ENCODE results near the gene SEMA3E. TPM values are rescaled to one million over a fixed set of nuclear protein-coding genes. Genes with fewer than 3 reads are reported as not detected.

Gene SEMA3E
- total and polyA plus RNA-seq, 2 experiments from 2014 or later = 0.32 to 0.35 TPM

DNA sequence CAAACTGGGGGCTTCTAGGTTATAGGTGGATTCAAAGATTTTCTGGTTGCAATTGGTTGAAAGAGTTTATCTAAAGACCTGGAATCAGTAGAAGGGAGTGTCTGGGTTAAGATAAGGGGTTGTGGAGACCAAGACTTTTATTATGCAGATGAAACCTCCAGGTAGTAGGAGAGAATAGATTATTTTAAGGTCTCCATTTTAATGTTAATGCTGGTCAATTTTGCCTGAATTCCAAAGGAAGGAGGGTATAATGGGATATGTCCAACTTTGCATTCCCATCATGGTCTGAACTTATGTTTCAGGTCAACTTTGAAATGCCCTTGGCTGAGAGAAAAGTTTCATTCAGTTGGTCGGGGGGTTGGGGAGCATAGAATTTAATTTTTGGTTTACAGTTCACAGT is 44.3 kb upstream of the SEMA3E start:
- no peaks in the 10 kb centered on the region for H3K79me2 ChIP-seq (ENCODE audit: insufficient read depth)
- H3K9me3 ChIP-seq (ENCODE audit: low read depth) = no peaks in the 10 kb centered on the region
- H3F3A ChIP-seq (ENCODE audit: insufficient read depth) = no peaks in the 10 kb centered on the region
- H3K4me2 ChIP-seq (ENCODE audit: unreplicated experiment) = no peak overlapping the region
- H3K27ac ChIP-seq = no peak overlapping the region
- H3K36me3 ChIP-seq (ENCODE audit: low read depth) = no peaks in the 10 kb centered on the region
- in situ Hi-C loops (cut with MboI) = no loop called here
- 0 out of 2 replicates have a peak, but pooled peaks cover 8% of the 10 kb centered on the region for H3K27me3 ChIP-seq (replicated peaks; ENCODE audit: insufficient read depth)
- WGBS, 2 experiments (ENCODE audit: low coverage in 1 of 2, low lambda C conversion rate in 2 of 2, missing lambda C conversion rate in 2 of 2) = 16 to 20% methylated on average over 1 of the region's 1 CpG
- H3K9ac ChIP-seq = no peak overlapping the region
- TF ChIP-seq EZH2phosphoT487 (IDR thresholded peaks at IDR 0.05; ENCODE audit: insufficient read depth, low read depth) (no peak), EZH2 (IDR thresholded peaks at IDR 0.05; ENCODE audit: insufficient read depth, poor library complexity, severe bottlenecking) (no peak)
- H3K9me2 ChIP-seq (ENCODE audit: insufficient read depth) = no peaks in the 10 kb centered on the region
- no peaks in the 10 kb centered on the region for H4K20me1 ChIP-seq (ENCODE audit: insufficient read depth)
- no peak overlapping the region for H2AFZ ChIP-seq
- H3K4me3 ChIP-seq = no peak overlapping the region
- no peak for DNase-seq
- H3K4me1 ChIP-seq (ENCODE audit: insufficient read depth) = no peaks in the 10 kb centered on the region

DNA sequence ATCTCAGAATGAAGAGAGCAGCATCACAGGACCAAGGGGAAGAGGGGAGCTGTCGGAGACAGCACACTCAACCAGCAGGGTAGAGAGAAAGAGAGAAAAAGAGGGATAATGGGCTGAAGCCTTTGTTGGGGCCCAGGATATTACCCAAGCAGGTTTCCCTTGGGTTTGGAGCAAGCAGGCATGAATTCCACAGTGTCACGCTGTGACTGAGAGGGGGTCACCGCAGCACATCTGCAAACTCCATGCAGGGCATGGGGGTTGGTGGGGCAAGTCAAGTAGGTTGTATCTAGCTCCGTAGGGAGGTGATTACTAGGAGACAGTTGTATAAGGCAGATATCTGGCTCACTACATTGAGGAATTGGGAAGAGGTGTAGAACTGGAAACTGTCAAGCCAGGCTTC is 42.2 kb upstream of the SEMA3E start:
- 0 out of 2 replicates have a peak, but pooled peaks cover 8% of the 10 kb centered on the region for H3K27me3 ChIP-seq (replicated peaks; ENCODE audit: insufficient read depth)
- H3K36me3 ChIP-seq (ENCODE audit: low read depth) = no peaks in the 10 kb centered on the region
- no peak for DNase-seq
- no peaks in the 10 kb centered on the region for H3K79me2 ChIP-seq (ENCODE audit: insufficient read depth)
- H4K20me1 ChIP-seq (ENCODE audit: insufficient read depth) = no peaks in the 10 kb centered on the region
- H3K27ac ChIP-seq = no peak overlapping the region
- no peaks in the 10 kb centered on the region for H3F3A ChIP-seq (ENCODE audit: insufficient read depth)
- H3K4me2 ChIP-seq (ENCODE audit: unreplicated experiment) = no peak overlapping the region
- H3K9me2 ChIP-seq (ENCODE audit: insufficient read depth) = no peaks in the 10 kb centered on the region
- H3K4me1 ChIP-seq (ENCODE audit: insufficient read depth) = no peaks in the 10 kb centered on the region
- no peak overlapping the region for H3K9ac ChIP-seq
- TF ChIP-seq EZH2phosphoT487 (IDR thresholded peaks at IDR 0.05; ENCODE audit: insufficient read depth, low read depth) (no peak), EZH2 (IDR thresholded peaks at IDR 0.05; ENCODE audit: insufficient read depth, poor library complexity, severe bottlenecking) (no peak)
- no peaks in the 10 kb centered on the region for H3K9me3 ChIP-seq (ENCODE audit: low read depth)
- in situ Hi-C loops (cut with MboI) = no loop called here
- no peak overlapping the region for H2AFZ ChIP-seq
- no peak overlapping the region for H3K4me3 ChIP-seq
- 48 to 53% methylated on average over 4 of the region's 4 CpGs for WGBS, 2 experiments (ENCODE audit: low coverage in 1 of 2, low lambda C conversion rate in 2 of 2, missing lambda C conversion rate in 2 of 2)

DNA sequence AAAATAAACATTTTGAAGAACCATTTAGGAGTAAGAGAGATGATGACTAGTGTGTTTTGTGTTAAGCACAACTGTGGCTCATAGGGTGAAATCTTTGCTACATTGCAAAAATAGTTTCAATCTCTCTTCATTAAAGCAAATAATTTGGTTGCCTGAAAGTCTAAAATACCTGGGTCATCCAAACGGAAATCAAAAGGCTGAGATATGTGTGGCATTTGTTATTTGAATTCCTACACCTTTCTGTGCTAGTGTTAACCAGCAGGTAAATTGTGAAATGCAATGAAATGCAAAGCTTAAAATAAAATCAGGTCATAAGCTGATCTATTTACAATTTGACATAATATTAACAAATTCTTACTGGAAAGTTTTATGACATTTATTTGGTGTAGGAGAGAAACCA is 40.9 kb upstream of the SEMA3E start:
- Histone ChIP-seq H2AFZ (no peak overlapping the region), H3K4me1 (ENCODE audit: insufficient read depth) (no peaks in the 10 kb centered on the region), H4K20me1 (ENCODE audit: insufficient read depth) (no peaks in the 10 kb centered on the region), H3K4me2 (ENCODE audit: unreplicated experiment) (no peak overlapping the region), H3K27me3 (replicated peaks; ENCODE audit: insufficient read depth) (0 out of 2 replicates have a peak, but pooled peaks cover 8% of the 10 kb centered on the region), H3F3A (ENCODE audit: insufficient read depth) (no peaks in the 10 kb centered on the region), H3K9me3 (ENCODE audit: low read depth) (no peaks in the 10 kb centered on the region), H3K4me3 (no peak overlapping the region), H3K79me2 (ENCODE audit: insufficient read depth) (no peaks in the 10 kb centered on the region), H3K9me2 (ENCODE audit: insufficient read depth) (no peaks in the 10 kb centered on the region), H3K9ac (no peak overlapping the region), H3K36me3 (ENCODE audit: low read depth) (no peaks in the 10 kb centered on the region), H3K27ac (no peak overlapping the region)
- in situ Hi-C loops (cut with MboI) = no loop called here
- 35 to 44% methylated on average over 1 of the region's 1 CpG for WGBS, 2 experiments (ENCODE audit: low coverage in 1 of 2, low lambda C conversion rate in 2 of 2, missing lambda C conversion rate in 2 of 2)
- no peak for DNase-seq
- TF ChIP-seq EZH2phosphoT487 (IDR thresholded peaks at IDR 0.05; ENCODE audit: insufficient read depth, low read depth) (no peak), EZH2 (IDR thresholded peaks at IDR 0.05; ENCODE audit: insufficient read depth, poor library complexity, severe bottlenecking) (no peak)

DNA sequence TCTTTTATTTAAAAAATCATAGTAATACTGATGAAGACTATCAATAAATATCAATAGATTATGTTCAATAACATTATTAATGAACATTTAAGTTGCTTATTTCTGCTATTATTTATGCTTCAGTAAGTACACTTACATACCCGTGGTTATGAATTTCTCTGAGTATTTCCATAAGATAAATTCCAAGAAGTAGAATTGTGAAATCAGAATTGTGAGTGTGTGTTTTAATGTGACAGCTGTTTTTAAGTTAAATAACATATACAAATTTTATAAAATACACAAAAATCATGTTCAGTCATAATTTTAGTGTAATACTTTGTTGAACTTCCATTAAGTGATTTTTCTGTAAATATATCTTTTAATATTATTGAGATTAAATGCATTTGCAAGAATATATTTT is 37.5 kb upstream of the SEMA3E start:
- Histone ChIP-seq H3F3A (ENCODE audit: insufficient read depth) (no peaks in the 10 kb centered on the region), H3K36me3 (ENCODE audit: low read depth) (no peaks in the 10 kb centered on the region), H3K27ac (no peak overlapping the region), H3K4me3 (no peak overlapping the region), H3K4me1 (ENCODE audit: insufficient read depth) (no peaks in the 10 kb centered on the region), H3K9ac (no peak overlapping the region), H4K20me1 (ENCODE audit: insufficient read depth) (no peaks in the 10 kb centered on the region), H3K27me3 (replicated peaks; ENCODE audit: insufficient read depth) (peaks cover 29% of the 10 kb centered on the region; the same call in 1 of the 2 replicates), H3K9me2 (ENCODE audit: insufficient read depth) (no peaks in the 10 kb centered on the region), H3K79me2 (ENCODE audit: insufficient read depth) (no peaks in the 10 kb centered on the region), H3K9me3 (ENCODE audit: low read depth) (no peaks in the 10 kb centered on the region), H2AFZ (no peak overlapping the region), H3K4me2 (ENCODE audit: unreplicated experiment) (no peak overlapping the region)
- in situ Hi-C loops (cut with MboI) = no loop called here
- no peak for DNase-seq
- 41 to 52% methylated on average over 1 of the region's 1 CpG for WGBS, 2 experiments (ENCODE audit: low coverage in 1 of 2, low lambda C conversion rate in 2 of 2, missing lambda C conversion rate in 2 of 2)
- TF ChIP-seq EZH2phosphoT487 (IDR thresholded peaks at IDR 0.05; ENCODE audit: insufficient read depth, low read depth) (no peak), EZH2 (IDR thresholded peaks at IDR 0.05; ENCODE audit: insufficient read depth, poor library complexity, severe bottlenecking) (no peak)

DNA sequence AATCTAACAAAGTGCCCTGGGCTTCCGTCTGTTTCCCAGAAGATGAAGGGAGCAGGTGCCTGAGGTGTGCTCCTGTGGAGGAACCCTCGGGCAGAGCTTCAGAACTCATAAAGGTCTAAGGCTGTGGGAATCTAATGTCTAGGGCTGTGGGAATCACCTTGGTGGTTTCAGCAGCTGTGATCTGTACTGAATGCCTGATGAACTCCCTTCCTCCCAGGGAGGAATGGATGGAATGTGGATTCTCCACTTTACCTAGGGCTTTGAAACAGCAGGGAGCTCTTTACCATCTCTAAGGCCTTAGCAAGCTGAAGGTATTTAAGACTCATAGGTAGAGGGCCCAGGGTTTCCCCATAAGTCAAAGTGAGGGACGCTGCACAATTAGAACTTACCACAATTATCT is 36.0 kb upstream of the SEMA3E start:
- peaks cover 33% of the 10 kb centered on the region; the same call in 1 of the 2 replicates for H3K27me3 ChIP-seq (replicated peaks; ENCODE audit: insufficient read depth)
- no peak overlapping the region for H3K4me3 ChIP-seq
- WGBS, 2 experiments (ENCODE audit: low coverage in 1 of 2, low lambda C conversion rate in 2 of 2, missing lambda C conversion rate in 2 of 2) = 41 to 53% methylated on average over 3 of the region's 3 CpGs
- H3F3A ChIP-seq (ENCODE audit: insufficient read depth) = no peaks in the 10 kb centered on the region
- H3K9ac ChIP-seq = no peak overlapping the region
- no peaks in the 10 kb centered on the region for H3K79me2 ChIP-seq (ENCODE audit: insufficient read depth)
- H3K36me3 ChIP-seq (ENCODE audit: low read depth) = no peaks in the 10 kb centered on the region
- no peak overlapping the region for H2AFZ ChIP-seq
- H3K9me2 ChIP-seq (ENCODE audit: insufficient read depth) = no peaks in the 10 kb centered on the region
- H3K27ac ChIP-seq = no peak overlapping the region
- no peak for DNase-seq
- no peaks in the 10 kb centered on the region for H3K9me3 ChIP-seq (ENCODE audit: low read depth)
- H4K20me1 ChIP-seq (ENCODE audit: insufficient read depth) = no peaks in the 10 kb centered on the region
- H3K4me1 ChIP-seq (ENCODE audit: insufficient read depth) = no peaks in the 10 kb centered on the region
- no peak overlapping the region for H3K4me2 ChIP-seq (ENCODE audit: unreplicated experiment)
- in situ Hi-C loops (cut with MboI) = no loop called here
- TF ChIP-seq EZH2phosphoT487 (IDR thresholded peaks at IDR 0.05; ENCODE audit: insufficient read depth, low read depth) = no peak
- TF ChIP-seq EZH2 (IDR thresholded peaks at IDR 0.05; ENCODE audit: insufficient read depth, poor library complexity, severe bottlenecking) = no peak
